Lower leg skin (tissue), 3 donors: ENCODE data around the gene EDRF1.

Experiments used
- POLR2A ChIP-seq, 2 donors: fragments of 450-650 bp; IDR thresholded peaks; one replicate each; pipeline ENCODE4 v1.6.1; 2016 to 2017; ENCODE audit warnings: antibody characterized with exemption in 2 of 2, mild to moderate bottlenecking in 1 of 2, moderate library complexity in 1 of 2
- TF ChIP-seq, protein P1 (sequence below), 3 donors: fragments of 450-650 bp; IDR thresholded peaks; one replicate each; pipeline ENCODE4 v1.5.1; 2016; ENCODE audit warnings: antibody characterized with exemption in 3 of 3, mild to moderate bottlenecking in 3 of 3, moderate library complexity in 2 of 3

GRCh38 chr10:125756196-125756595 is 36.7 kb downstream of the EDRF1 start:
- TF ChIP-seq, protein P1, sequence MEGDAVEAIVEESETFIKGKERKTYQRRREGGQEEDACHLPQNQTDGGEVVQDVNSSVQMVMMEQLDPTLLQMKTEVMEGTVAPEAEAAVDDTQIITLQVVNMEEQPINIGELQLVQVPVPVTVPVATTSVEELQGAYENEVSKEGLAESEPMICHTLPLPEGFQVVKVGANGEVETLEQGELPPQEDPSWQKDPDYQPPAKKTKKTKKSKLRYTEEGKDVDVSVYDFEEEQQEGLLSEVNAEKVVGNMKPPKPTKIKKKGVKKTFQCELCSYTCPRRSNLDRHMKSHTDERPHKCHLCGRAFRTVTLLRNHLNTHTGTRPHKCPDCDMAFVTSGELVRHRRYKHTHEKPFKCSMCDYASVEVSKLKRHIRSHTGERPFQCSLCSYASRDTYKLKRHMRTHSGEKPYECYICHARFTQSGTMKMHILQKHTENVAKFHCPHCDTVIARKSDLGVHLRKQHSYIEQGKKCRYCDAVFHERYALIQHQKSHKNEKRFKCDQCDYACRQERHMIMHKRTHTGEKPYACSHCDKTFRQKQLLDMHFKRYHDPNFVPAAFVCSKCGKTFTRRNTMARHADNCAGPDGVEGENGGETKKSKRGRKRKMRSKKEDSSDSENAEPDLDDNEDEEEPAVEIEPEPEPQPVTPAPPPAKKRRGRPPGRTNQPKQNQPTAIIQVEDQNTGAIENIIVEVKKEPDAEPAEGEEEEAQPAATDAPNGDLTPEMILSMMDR (IDR thresholded peaks at IDR 0.05): no peak
- TF ChIP-seq POLR2A (IDR thresholded peaks at IDR 0.05): no peak
